Activated T-cell treated with anti-CD3 and anti-CD28 coated beads for 24 hours (primary cell): ENCODE data around the gene CALHM5.
A peak's percentile ranks its signal among the peaks of the same experiment; 100 is the strongest.

ENCODE experiments used
- DNase-seq: peaks from one replicate; pipeline ENCODE4 v3.0.0-alpha.2; 2020; ENCODE audit warnings: low read depth

The CALHM5 gene

DNA sequence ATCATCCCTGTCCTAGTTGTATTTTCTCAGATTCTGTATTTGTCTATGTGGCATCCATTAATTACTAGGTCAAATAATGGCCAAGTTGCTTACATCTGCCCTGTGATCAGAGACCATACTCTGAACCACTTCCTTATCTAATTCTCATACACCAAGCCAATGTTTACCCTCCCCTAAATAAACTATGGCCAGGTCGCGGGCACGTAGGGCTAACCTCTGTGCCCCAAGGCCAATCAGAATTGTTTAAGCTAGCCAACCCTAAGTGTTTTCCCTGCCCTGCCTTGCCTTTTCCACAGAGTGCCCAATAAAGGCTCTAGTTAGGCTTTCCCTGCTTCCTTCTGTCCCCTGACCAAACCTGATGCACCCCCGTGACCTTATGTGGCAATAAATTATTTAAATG, 39.4 kb downstream of the CALHM5 start:
- DNase-seq, result no peak

DNA sequence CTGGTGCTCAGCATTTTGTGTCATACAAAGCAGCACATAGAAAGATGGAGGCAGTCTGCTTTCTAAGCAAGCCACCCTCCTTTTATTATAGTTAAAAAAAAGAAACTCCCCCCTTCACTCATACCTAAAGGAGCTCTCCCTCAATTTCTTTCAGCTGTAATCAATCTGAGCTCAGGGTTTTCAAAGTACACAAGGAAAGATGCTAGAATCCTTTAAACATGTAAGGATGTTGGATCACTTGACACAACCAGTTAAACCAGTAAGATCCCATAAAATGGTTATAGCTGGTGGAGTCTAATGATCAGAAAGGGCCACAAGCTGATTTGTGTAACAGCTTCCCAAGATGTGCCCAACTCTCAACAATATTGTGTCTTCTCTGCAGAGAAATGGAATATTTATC, 42.0 kb downstream of the CALHM5 start, which contains the start of gene CALHM4:
CALHM4 (plus strand) TSS at position 301 of the 400 bp plus-strand sequence; CDS start at position 344, 43 bp downstream.
- DNase-seq, result no peak

- DNase-seq, result no peak
These were observed 44.6 kb downstream of the CALHM5 start for GRCh38 chr6:116556065-116556464.

GRCh38 chr6:116556814-116557415, 45.5 kb downstream of the CALHM5 start:
- no peak for DNase-seq

GRCh38 chr6:116557893-116558292, 46.5 kb downstream of the CALHM5 start:
- no peak for DNase-seq

DNA sequence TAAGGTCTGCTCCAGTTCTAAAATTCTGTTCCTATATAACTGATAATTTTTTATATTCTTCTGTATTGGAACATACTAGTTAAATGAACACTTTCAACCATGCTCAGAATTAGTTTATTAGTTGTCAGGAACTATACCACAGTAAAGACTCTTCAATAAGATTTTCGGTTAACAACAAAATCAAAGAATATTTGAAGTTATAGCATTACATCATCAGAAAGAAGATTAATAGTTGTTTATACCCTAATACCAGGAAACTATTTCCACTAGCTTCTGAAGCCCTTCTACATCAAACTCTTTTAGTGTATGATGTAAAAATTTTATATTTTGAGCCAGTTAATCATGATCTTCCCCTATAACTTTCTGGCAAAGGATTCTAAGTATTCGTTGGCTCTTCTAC, 48.7 kb downstream of the CALHM5 start:
- DNase-seq, result no peak

DNA sequence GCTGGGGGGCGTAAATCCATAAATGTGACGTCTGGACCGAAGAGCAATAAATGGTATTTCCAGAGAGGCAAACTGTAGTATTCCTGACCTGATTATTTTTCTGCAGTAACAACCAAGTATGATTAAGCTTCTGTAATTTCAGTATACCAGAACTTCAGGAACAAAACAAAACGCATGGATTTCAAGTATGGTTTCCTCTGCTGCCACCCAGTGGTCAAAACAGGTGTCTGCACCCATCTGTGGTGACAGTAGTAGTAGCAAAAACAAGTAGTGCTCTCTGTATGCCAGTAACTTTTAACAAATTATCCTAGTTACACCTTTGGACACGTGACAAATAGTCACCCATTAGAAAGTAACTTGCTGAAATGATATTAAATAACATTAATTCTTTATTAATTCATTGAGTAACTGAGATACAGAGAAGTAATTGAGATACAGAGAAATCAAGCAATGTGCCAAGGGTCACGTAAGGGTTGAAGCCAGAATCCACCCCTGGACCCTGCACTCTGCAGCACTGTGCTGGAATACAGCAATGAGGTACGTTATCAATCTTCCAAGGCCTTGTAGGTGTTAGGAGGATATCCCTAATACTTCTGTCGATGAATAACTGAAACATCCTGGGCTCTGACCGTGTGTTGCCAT, 50.1 kb downstream of the CALHM5 start:
- peak; percentile 46 for DNase-seq

DNA sequence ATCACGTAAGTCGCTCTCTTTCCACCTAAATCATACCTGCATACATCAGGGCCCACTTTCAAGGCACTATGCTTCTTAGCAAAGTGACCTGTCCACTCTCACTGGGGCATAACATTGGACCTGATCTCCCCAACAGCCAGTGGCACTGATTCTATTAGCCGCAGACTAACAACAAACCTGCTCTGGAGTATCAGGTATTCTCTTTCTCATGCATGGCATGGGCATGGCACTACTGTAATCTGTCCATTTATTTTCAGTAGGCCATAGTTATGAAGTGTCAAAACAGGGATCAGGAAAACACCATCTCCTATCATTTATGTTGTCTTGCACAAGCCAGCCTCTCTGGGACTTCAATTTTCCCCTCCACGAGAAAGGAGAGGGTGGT, 50.6 kb downstream of the CALHM5 start:
- DNase-seq, result no peak

DNA sequence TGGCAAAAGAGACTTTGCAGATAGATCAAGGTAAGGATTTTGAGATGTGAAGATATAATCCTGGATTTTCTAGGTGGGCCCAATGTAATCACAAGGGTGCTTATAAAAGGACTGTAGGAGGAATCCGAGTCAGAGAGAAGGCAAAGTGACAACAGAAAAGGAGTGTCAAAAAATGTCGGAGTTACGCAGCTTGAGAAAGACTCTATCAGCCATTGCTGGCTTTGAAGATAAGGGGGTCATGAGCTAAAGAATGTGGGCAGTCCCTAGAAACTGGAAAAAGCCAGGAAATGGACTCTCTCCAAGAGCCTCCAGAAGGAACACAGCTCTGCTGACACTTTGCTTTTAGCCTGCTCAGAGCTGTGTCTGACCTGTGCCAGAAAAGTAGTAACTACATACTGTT, 51.2 kb downstream of the CALHM5 start:
- no peak for DNase-seq

DNA sequence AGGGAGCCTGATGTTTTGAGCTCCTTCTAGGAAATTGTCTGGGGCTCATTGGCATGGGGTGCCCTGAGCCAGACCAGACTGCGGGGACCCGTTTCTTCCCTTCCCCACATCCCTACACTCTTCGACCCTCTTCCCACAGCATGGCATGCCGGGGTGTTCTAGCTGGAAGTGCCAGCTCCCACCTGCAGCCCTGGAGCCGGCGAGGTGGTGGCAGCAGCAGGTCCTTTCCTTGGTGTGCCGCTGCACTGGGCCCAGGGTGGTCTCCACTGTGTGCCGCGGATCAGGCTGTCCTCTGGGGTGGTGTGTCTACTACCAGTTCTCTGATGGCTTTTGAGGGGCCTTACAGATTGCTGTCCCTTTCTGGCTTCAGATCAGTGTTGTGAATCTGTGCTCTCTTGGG, 52.4 kb downstream of the CALHM5 start:
- DNase-seq, result no peak

GRCh38 chr6:116564311-116564710, 52.9 kb downstream of the CALHM5 start:
- no peak for DNase-seq

GRCh38 chr6:116564921-116565872, 53.8 kb downstream of the CALHM5 start:
- DNase-seq, result no peak

DNA sequence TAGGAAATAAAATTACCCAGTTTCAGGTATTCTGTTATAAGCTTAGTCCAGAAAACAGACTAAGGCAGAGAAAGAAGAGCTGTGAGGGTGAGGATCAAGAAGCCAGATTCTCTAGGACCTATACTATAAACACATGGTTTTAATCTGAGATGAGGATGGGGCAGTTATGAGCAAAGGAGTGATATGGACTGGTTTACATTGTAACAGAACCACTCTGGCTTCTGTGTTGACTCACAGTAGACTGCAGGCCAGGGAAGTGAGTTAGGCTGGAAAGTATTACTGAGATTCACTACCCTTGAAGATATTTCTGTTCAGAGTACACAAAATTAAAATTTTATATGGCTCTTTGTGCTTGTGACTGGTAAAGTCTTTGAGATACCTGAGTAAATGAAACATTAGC, 56.7 kb downstream of the CALHM5 start:
- no peak for DNase-seq

DNA sequence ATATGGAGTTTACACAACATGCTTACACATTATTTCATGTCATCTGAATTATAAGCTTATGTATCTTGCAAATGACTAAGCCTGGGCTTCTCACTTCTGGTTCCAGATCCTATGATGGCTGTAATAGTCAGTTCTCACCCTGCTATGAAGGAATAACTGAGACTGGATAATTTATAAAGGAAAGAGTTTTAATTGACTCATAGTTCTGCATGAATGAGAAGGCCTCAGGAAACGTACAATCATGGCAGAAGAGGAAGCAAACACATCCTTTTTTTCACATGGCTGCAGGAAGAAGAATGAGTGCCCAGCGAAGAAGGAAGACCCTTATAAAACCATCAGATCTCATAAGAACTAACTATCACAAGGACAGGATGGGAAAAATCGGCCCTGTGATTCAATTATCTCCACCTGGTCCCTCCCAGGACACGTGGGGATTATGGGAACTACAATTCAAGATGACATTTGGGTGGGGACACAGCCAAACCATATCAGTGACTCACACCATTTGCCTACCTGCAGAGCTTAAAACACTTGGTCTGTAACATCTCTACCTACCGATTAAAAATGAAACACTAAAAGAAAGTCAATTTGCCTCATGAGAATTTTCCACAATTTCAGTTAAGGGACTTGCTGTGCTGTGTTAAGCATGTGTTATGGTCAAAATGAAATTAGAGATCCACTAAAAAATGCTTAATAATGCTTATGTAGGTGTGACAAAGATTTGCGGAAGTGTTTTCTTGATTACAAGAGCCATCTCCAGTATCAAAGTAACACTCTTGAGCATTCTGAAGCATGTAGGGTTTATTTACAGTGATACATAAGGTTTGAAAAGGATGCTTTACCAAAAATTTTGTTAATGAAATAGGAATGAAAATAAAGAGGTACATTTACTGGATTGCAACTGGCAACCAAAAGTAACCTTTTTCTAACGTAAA, 57.6 kb downstream of the CALHM5 start:
- no peak for DNase-seq

DNA sequence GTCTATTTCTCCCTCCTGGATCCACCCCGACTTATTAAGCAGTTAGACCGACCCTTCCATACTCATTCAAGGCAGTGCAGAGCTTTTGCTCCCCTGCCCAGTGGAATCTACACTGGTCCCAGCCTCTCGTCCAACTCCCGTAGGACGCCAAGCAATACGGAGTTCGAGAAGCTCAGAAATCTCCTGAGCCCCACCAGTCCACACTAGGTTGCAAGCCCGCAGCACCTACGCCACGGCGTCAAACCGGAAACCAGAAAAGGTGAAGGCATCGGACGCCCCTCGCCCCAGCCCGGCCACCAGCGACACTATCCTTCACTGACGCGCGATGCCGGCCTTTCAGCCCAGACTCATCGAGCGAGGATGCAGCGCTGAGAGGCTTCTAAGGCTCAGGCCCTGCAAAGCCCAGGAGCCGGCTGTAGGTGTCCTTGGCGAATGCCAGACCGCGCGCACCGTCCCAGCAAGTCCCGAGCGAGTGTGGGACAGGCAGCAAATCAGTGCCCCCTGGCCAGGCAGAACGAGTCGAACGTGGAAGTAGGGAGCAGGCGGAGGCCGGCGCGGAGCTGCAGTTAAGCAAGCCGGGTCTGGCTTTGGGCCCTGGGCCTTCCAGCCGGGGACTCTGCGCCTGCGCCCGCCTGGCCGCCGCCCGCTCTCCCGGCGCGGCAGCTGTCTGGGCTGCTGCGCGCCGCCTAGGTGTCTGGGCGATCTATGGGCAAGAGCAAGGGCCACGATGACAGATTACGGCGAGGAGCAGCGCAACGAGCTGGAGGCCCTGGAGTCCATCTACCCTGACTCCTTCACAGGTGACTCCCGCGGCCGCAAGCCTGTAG, 59.6 kb downstream of the CALHM5 start, which contains the start of gene RWDD1:
RWDD1 (plus strand) TSS at position 649 of the 827 bp plus-strand sequence; CDS start at position 728, 79 bp downstream.
- DNase-seq, result peak; percentile 97

GRCh38 chr6:116571683-116572000, 60.2 kb downstream of the CALHM5 start:
- no peak for DNase-seq

DNA sequence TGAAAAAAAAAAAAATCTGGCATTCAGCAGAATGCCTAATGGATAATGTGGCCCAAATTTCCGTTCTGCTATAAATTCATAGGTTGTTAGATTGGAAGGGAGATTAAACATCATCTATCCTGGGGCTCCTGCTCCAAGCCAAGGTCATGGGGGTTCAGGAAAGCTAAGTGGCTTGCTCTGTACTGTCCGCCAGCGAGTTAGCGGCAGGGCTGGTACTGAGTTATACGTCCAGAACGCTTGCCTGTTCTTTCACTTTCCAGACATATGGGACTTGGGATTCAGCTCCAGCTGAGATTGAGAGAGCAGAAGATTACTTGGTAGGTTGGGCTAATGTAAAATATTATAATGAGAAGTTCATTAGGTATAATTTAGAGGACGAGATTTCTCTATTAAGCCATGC, 60.7 kb downstream of the CALHM5 start:
- no peak for DNase-seq
